A673 (cell line): ENCODE measurements around the gene DEF6. TPM values are rescaled to one million over a fixed set of nuclear protein-coding genes. Genes with fewer than 3 reads are reported as not detected.

Source experiments
- Bru-seq: library from RNA; stranded (reverse); fragments of 400-500 nt; gene quantifications from one replicate; lab custom pipeline; 2021; lab: Mats Ljungman, UMichigan
- BruChase-seq, 2 experiments: library from RNA; stranded (reverse); fragments of 400-500 nt; gene quantifications; one replicate each; lab custom pipeline; 2021; lab: Mats Ljungman, UMichigan
- BruUV-seq: library from RNA; stranded (reverse); fragments of 400-500 nt; replicated peaks from 2 replicates; lab custom pipeline; 2021; lab: Mats Ljungman, UMichigan
- CTCF ChIA-PET: fragments of 300-600 bp; sonication (Branson Sonifier 250); formaldehyde crosslinking; loops from one replicate; lab custom pipeline; 2022; ENCODE audit warnings: antibody characterized with exemption; lab: Charles Lee
- POLR2A ChIA-PET: fragments of 300-600 bp; sonication (Branson Sonifier 250); formaldehyde crosslinking; loops from one replicate; lab custom pipeline; 2022; ENCODE audit warnings: antibody characterized with exemption; ENCODE audit not compliant: low non-redundant PET; lab: Charles Lee
- DNase-seq: peaks from one replicate; pipeline ENCODE4 v3.0.0-alpha.2; 2015; ENCODE audit warnings: low spot score
- H3K27ac ChIP-seq: fragments of 200-600 bp; sonication (generic); 2 replicates; pipeline ENCODE4 v1.5.1; 2016; ENCODE audit warnings: mixed run types, low read depth, mild to moderate bottlenecking, mixed read lengths, antibody characterized with exemption, low read length; ENCODE audit not compliant: poor library complexity, severe bottlenecking
- H3K27me3 ChIP-seq: fragments of 200-600 bp; sonication (generic); replicated peaks from 2 replicates; pipeline ENCODE4 v1.6.1; 2017; ENCODE audit warnings: mixed run types, low read depth, mild to moderate bottlenecking, mixed read lengths, antibody characterized with exemption, low read length; ENCODE audit not compliant: insufficient read depth, poor library complexity
- H3K36me3 ChIP-seq: fragments of 200-600 bp; sonication (generic); 2 replicates; pipeline ENCODE4 v1.6.1; 2016; ENCODE audit warnings: mixed run types, mild to moderate bottlenecking, mixed read lengths, antibody characterized with exemption, low read length; ENCODE audit not compliant: insufficient read depth, poor library complexity, severe bottlenecking
- H3K4me1 ChIP-seq: fragments of 200-600 bp; sonication (generic); 2 replicates; pipeline ENCODE4 v1.6.1; 2017; ENCODE audit warnings: mixed run types, mild to moderate bottlenecking, mixed read lengths, antibody characterized with exemption, low read length; ENCODE audit not compliant: insufficient read depth, poor library complexity, severe bottlenecking
- H3K4me3 ChIP-seq: fragments of 200-600 bp; sonication (generic); 2 replicates; pipeline ENCODE4 v1.5.1; 2016; ENCODE audit warnings: low read depth, mixed run types, mild to moderate bottlenecking, mixed read lengths, low read length; ENCODE audit not compliant: poor library complexity, severe bottlenecking
- H3K9me3 ChIP-seq: fragments of 200-600 bp; sonication (generic); 2 replicates; pipeline ENCODE4 v1.6.1; 2016; ENCODE audit warnings: mixed run types, low read depth, mild to moderate bottlenecking, mixed read lengths, antibody characterized with exemption, low read length; ENCODE audit not compliant: poor library complexity, severe bottlenecking
- CTCF ChIP-seq: fragments of 300-800, 200-600 bp; sonication (generic); conservative IDR thresholded peaks from 2 replicates; pipeline ENCODE4 v1.5.1; 2017; ENCODE audit warnings: low read depth, mild to moderate bottlenecking, antibody characterized with exemption, low read length, moderate library complexity, mixed read lengths
- EZH2 ChIP-seq: fragments of 200-600 bp; sonication (generic); IDR thresholded peaks from 2 replicates; pipeline ENCODE4 v1.6.1; 2017; ENCODE audit warnings: borderline replicate concordance, low read depth, mild to moderate bottlenecking, mixed read lengths, antibody characterized with exemption, low read length; ENCODE audit not compliant: poor library complexity, severe bottlenecking
- intact Hi-C: fragments of 100-400 bp; cut with micrococcal nuclease; formaldehyde crosslinking; loops from one replicate; pipeline ENCODE4 v1.10.0; 2022; ENCODE audit not compliant: unreplicated experiment
- long read RNA-seq: library from polyadenylated mRNA; stranded (forward); transcript quantifications from one replicate; pipeline ENCODE4 v2.0.0, GENCODE V29; 2022
- total RNA-seq: library from RNA; stranded (reverse); gene quantifications from 2 replicates; pipeline ENCODE4 v1.2.3, GENCODE V29; 2021

The DEF6 gene, protein sequence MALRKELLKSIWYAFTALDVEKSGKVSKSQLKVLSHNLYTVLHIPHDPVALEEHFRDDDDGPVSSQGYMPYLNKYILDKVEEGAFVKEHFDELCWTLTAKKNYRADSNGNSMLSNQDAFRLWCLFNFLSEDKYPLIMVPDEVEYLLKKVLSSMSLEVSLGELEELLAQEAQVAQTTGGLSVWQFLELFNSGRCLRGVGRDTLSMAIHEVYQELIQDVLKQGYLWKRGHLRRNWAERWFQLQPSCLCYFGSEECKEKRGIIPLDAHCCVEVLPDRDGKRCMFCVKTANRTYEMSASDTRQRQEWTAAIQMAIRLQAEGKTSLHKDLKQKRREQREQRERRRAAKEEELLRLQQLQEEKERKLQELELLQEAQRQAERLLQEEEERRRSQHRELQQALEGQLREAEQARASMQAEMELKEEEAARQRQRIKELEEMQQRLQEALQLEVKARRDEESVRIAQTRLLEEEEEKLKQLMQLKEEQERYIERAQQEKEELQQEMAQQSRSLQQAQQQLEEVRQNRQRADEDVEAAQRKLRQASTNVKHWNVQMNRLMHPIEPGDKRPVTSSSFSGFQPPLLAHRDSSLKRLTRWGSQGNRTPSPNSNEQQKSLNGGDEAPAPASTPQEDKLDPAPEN
- total RNA-seq: 0.37 and 0.44 TPM in 2 replicates
- Bru-seq, nascent RNA: percentile 28 among the genes with signal in this experiment
- BruChase-seq, experiment 1, labeled RNA remaining after a 2-hour chase: percentile 22 among the genes with signal in this experiment
- percentile 23 among the genes with signal in this experiment for BruChase-seq, experiment 2, labeled RNA remaining after a 6-hour chase
- long read RNA-seq: 0 reads

DNA sequence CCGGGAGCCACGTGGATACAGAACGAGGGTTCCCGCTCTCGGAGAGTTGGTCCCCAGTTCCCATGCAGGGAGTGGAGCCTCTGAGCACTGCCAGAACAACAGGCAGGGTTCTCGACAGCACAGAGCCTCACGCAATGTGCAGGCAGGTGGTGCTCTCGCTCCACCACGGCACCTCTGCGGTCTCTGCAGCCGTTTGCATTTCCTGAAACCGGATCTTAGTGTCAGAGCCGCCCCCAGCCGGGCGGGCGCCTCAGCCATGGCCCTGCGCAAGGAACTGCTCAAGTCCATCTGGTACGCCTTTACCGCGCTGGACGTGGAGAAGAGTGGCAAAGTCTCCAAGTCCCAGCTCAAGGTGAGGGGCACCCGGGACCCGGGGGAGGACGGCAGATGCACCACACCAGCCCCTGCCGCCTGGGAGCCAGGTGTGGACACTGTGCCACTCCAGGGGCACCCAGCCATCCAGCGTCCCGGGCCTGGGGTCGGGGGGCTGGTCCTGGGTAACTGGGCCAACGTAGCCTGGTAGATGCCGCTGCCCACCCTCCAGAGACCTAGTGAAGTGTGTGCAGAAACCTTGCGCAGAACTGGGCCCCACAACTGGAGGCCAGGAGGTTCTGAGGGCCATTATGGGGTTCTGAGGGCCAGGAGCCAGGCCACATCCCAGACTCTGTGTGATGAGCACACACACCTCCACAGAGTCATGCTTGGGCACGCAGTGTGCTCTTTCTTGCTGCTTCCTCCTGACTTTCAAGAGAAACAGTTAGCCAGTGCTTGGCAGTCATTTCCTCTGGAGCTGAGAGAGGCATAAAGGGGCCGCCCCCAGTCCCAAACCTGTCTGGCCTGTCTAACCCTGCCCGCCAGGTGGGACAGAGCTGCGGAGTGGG lies at the start of gene DEF6:
Gene DEF6, plus strand, starts transcription at position 218 of the 881 bp plus-strand sequence. Its CDS starts 39 bp downstream, at position 257.
- ChIA-PET CTCF (interaction anchor here (1.5 kb wide), 1 partner anchor 152 kb away, joined by 9 read pairs; no protein-coding TSS in a partner anchor), POLR2A (no interaction called here)
- TF ChIP-seq CTCF: peak; percentile 57
- no peak for TF ChIP-seq EZH2
- Histone ChIP-seq H3K36me3 (peaks cover 4% of the 10 kb centered on the region), H3K27me3 (no peaks in the 10 kb centered on the region), H3K4me3 (no peak within 1 kb of the TSS), H3K27ac (no peak within 1 kb of the TSS), H3K4me1 (no peaks in the 10 kb centered on the region), H3K9me3 (no peaks in the 10 kb centered on the region)
- intact Hi-C loops: no loop called here
- BruUV-seq: no TSS peak
- peak; percentile 63 for DNase-seq

- CTCF ChIA-PET: no interaction called here
Measured at GRCh38 chr6:35248300-35248699, 49.3 kb upstream of the DEF6 start.

DNA sequence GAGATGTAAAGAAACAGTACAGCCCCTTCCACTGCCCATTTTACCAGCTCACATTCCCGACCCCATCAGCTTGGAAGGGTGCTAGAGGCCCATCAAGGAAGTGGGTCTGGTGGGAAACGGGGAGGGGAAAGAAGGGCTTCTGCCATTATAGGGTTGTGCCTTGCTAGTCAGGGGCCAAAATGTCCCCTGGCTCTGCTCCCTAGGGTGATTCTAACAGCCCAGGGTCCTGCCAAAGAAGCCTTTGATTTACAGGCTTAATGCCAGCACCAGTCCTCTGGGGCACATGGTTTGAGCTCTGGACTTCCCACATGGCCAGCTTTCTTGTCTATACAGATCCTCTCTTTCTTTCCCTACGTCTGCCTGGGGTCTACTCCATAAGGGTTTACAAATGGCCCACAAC lies 48.7 kb upstream of the DEF6 start:
- Histone ChIP-seq H3K36me3 (no peaks in the 10 kb centered on the region), H3K4me1 (no peaks in the 10 kb centered on the region), H3K9me3 (no peaks in the 10 kb centered on the region), H3K4me3 (no peak overlapping the region), H3K27ac (peak overlapping the region; percentile 33), H3K27me3 (no peaks in the 10 kb centered on the region)
- no peak for TF ChIP-seq CTCF
- no peak for TF ChIP-seq EZH2
- CTCF ChIA-PET: no interaction called here
- intact Hi-C loops: no loop called here
- no peak for DNase-seq
- no TSS peak for BruUV-seq
- POLR2A ChIA-PET: interaction anchor here (0.7 kb wide), 1 partner anchor 508 kb away, joined by 6 read pairs; no protein-coding TSS in a partner anchor

More at GRCh38 chr6:35248300-35248699, 49.3 kb upstream of the DEF6 start:
- no TSS peak for BruUV-seq
- TF ChIP-seq EZH2: no peak
- Histone ChIP-seq H3K9me3 (no peaks in the 10 kb centered on the region), H3K27me3 (no peaks in the 10 kb centered on the region), H3K4me3 (no peak overlapping the region), H3K4me1 (no peaks in the 10 kb centered on the region), H3K27ac (no peak overlapping the region), H3K36me3 (no peaks in the 10 kb centered on the region)
- POLR2A ChIA-PET: no interaction called here
- DNase-seq: no peak
- intact Hi-C loops: no loop called here
